ENCODE data around the gene KCNC4. TPM values are rescaled to one million over a fixed set of nuclear protein-coding genes. Genes with fewer than 3 reads are reported as not detected.

KCNC4 gene
- polyA plus RNA-seq, 2 of the 4 experiments (the other 2 are of a cell fraction): 1.1 to 2.4 TPM

- POLR2A ChIA-PET: no interaction called here
- TF ChIP-seq USF2 (IDR thresholded peaks at IDR 0.05) (no peak), ATOH8 (CRISPR knock-in tag; IDR thresholded peaks at IDR 0.05; ENCODE audit: low read depth) (no peak), ZFP36 (IDR thresholded peaks at IDR 0.05; ENCODE audit: borderline replicate concordance, partially characterized antibody) (no peak), KDM5A (IDR thresholded peaks at IDR 0.05) (no peak), TFCP2L1 (CRISPR knock-in tag; IDR thresholded peaks at IDR 0.05) (no peak), EP300 (IDR thresholded peaks at IDR 0.05) (no peak), NPAS2 (CRISPR knock-in tag; IDR thresholded peaks at IDR 0.05; ENCODE audit: borderline replicate concordance) (no peak), HOXB5 (CRISPR knock-in tag; IDR thresholded peaks at IDR 0.05) (no peak), MAX (IDR thresholded peaks at IDR 0.05) (no peak), ELK1 (IDR thresholded peaks at IDR 0.05; ENCODE audit: low read depth, low read length) (no peak), FOXS1 (CRISPR knock-in tag; IDR thresholded peaks at IDR 0.05) (no peak), CEBPB (IDR thresholded peaks at IDR 0.05) (no peak), MAZ (IDR thresholded peaks at IDR 0.05; ENCODE audit: borderline replicate concordance, low read depth, low read length) (no peak), REST (IDR thresholded peaks at IDR 0.05) (no peak), TP53 (CRISPR knock-in tag; IDR thresholded peaks at IDR 0.05) (no peak), NR3C1 (IDR thresholded peaks at IDR 0.05) (no peak), NFE2L2 (conservative IDR thresholded peaks at IDR 0.05; ENCODE audit: low read length) (no peak)
- FAIRE-seq (no peak), DNase-seq (ENCODE audit: low read depth in 1 of 2, low spot score in 1 of 2) (no peak), ATAC-seq (no peak)
- 7% methylated on average over 2 of the region's 2 CpGs for WGBS (ENCODE audit: missing lambda C conversion rate)
- Histone ChIP-seq H3K4me2 (no peak overlapping the region), H3K27ac (no peak overlapping the region), H3K4me3 (no peak overlapping the region), H3K4me1 (no peaks in the 10 kb centered on the region), H3K9me3 (no peaks in the 10 kb centered on the region)
- CTCF ChIA-PET: interaction anchor here (1.0 to 4.1 kb wide), 5 partner anchors 10 to 33 kb away, joined by 3 to 12 read pairs (median 5); no protein-coding TSS in a partner anchor
Observed at GRCh38 chr1:110174961-110175360, 35.2 kb upstream of the KCNC4 start.

GRCh38 chr1:110176299-110176956 is 33.7 kb upstream of the KCNC4 start:
- no peak overlapping the region for H3K4me3 ChIP-seq
- POLR2A ChIA-PET: no interaction called here
- TF ChIP-seq, protein P1, sequence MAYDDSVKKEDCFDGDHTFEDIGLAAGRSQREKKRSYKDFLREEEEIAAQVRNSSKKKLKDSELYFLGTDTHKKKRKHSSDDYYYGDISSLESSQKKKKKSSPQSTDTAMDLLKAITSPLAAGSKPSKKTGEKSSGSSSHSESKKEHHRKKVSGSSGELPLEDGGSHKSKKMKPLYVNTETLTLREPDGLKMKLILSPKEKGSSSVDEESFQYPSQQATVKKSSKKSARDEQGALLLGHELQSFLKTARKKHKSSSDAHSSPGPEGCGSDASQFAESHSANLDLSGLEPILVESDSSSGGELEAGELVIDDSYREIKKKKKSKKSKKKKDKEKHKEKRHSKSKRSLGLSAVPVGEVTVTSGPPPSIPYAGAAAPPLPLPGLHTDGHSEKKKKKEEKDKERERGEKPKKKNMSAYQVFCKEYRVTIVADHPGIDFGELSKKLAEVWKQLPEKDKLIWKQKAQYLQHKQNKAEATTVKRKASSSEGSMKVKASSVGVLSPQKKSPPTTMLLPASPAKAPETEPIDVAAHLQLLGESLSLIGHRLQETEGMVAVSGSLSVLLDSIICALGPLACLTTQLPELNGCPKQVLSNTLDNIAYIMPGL (CRISPR knock-in tag; IDR thresholded peaks at IDR 0.05; ENCODE audit: borderline replicate concordance): no peak
- TF ChIP-seq EP300 (IDR thresholded peaks at IDR 0.05) (no peak), SREBF2 (IDR thresholded peaks at IDR 0.05) (no peak), ATOH8 (CRISPR knock-in tag; IDR thresholded peaks at IDR 0.05; ENCODE audit: low read depth) (no peak), RCOR1 (IDR thresholded peaks at IDR 0.05; ENCODE audit: low read depth, low read length) (no peak), SMC3 (IDR thresholded peaks at IDR 0.05) (no peak), CEBPB (IDR thresholded peaks at IDR 0.05) (no peak), HOXB13 (CRISPR knock-in tag; IDR thresholded peaks at IDR 0.05; ENCODE audit: low read depth) (no peak), MAFK (IDR thresholded peaks at IDR 0.05; ENCODE audit: partially characterized antibody) (no peak), JUNB (IDR thresholded peaks at IDR 0.05) (no peak), TP53 (CRISPR knock-in tag; IDR thresholded peaks at IDR 0.05) (no peak)
- TF ChIP-seq, protein P2, sequence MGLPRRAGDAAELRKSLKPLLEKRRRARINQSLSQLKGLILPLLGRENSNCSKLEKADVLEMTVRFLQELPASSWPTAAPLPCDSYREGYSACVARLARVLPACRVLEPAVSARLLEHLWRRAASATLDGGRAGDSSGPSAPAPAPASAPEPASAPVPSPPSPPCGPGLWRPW (IDR thresholded peaks at IDR 0.05): no peak
- WGBS (ENCODE audit: missing lambda C conversion rate): 53% methylated on average over 8 of the region's 9 CpGs
- H3K27ac ChIP-seq: no peak overlapping the region
- CTCF ChIA-PET: interaction anchor here (1.2 to 4.1 kb wide), 5 partner anchors 9 to 31 kb away, joined by 3 to 12 read pairs (median 3); no protein-coding TSS in a partner anchor
- H3K9me3 ChIP-seq: no peaks in the 10 kb centered on the region
- no peak for ATAC-seq
- FAIRE-seq: no peak
- H3K4me1 ChIP-seq: no peaks in the 10 kb centered on the region
- no peak overlapping the region for H3K4me2 ChIP-seq
- DNase-seq (ENCODE audit: low read depth in 1 of 2, low spot score in 1 of 2): no peak

Data from A549 (cell line).